CD4-positive, alpha-beta T cell treated with Interleukin-12 subunit alpha and Interleukin-12 subunit beta, for 1 hour (primary cell): Measurements from ENCODE around the gene SKIC2.
"Not testable (repeated sequence)": the region's sequence is repeated elsewhere in the genome, so short reads cannot be mapped to it uniquely, and the experiment has no call there.

Source experiments
- DNase-seq: peaks from one replicate; pipeline ENCODE4 v3.0.0-alpha.2; 2020

Gene SKIC2

DNA sequence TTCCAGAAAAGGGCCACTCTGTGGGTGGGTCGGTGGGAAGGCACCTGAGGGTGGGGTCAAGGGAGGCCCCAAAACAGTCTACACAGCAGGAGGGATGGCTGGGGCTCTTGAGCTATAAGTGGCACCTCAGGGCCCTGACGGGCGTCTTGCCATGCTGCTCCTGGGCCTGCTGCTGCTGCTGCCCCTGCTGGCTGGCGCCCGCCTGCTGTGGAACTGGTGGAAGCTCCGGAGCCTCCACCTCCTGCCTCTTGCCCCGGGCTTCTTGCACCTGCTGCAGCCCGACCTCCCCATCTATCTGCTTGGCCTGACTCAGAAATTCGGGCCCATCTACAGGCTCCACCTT lies 46.5 kb downstream of the SKIC2 start:
- not testable (repeated sequence) for DNase-seq

DNA sequence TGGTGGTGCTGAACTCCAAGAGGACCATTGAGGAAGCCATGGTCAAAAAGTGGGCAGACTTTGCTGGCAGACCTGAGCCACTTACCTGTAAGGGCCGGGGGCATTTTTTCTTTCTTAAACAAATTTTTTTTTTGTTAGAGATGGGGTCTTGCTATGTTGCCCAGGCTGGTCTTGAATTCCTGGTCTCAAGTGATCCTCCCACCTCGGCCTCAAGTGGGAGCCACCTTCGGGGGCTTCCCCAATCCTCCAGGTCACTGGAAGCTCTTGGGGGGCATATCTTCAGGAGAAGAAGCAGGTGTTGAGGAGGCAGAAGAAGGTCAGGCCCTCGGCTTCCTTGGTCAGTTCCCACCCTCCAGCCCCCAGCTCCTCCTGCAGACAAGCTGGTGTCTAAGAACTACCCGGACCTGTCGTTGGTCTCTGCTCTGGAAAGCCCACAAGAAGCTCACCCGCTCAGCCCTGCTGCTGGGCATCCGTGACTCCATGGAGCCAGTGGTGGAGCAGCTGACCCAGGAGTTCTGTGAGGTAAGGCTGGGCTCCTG lies 47.1 kb downstream of the SKIC2 start:
- DNase-seq: not testable (repeated sequence)

DNA sequence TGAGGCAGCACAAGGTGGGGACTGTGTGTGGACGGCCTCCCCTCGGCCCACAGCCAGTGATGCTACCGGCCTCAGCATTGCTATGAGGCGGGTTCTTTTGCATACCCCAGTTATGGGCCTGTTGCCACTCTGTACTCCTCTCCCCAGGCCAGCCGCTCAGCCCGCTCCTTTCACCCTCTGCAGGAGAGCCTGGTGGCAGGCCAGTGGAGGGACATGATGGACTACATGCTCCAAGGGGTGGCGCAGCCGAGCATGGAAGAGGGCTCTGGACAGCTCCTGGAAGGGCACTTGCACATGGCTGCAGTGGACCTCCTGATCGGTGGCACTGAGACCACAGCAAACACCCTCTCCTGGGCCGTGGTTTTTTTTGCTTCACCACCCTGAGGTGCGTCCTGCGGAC lies 48.1 kb downstream of the SKIC2 start:
- DNase-seq: not testable (repeated sequence)

DNA sequence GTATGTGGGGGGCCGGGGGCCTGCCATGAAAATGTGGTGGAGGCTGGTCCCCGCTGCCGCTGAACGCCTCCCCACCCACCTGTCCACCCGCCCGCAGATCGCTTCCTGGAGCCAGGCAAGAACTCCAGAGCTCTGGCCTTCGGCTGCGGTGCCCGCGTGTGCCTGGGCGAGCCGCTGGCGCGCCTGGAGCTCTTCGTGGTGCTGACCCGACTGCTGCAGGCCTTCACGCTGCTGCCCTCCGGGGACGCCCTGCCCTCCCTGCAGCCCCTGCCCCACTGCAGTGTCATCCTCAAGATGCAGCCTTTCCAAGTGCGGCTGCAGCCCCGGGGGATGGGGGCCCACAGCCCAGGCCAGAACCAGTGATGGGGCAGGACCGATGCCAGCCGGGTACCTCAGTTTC lies 49.1 kb downstream of the SKIC2 start:
- DNase-seq: not testable (repeated sequence)

DNA sequence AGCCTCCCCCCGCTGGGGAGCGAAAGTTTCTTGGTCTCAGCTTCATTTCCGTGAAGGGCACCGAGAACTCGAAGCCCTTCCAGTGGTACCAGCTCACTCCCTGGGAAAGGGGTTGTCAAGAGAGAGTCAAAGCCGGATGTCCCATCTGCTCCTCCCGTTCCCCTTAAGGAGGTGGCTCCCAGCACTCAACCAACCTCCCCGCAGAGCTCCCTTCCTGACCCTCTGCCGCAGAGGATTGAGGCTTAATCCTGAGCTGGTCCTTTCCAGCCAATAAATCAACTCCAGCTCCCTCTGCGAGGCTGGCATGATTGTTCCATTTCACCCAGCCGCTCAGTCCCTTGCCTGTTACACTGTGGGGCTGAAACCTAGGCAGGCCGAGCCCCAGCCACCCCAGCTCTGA lies 49.6 kb downstream of the SKIC2 start:
- DNase-seq: not testable (repeated sequence)

DNA sequence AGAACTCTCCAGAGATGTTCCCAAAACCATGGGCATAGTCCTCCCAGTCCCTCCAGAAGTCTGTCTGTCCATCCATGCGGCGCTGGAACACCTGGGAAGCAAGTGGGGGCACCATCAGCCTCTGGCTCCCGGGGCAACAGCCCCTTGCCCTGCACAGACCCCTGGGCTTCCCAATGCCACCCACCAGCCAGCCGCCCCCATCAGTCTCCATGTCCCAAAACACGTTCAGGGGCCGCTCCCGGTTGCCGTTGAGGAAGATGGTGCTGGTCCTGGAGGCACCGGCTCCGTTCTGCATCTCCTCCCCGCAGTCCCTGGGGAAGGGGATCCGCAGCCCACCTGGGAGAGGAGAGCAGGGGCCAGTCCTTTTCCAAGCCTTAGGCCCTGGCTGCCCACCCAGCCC lies 50.6 kb downstream of the SKIC2 start:
- DNase-seq: not testable (repeated sequence)

DNA sequence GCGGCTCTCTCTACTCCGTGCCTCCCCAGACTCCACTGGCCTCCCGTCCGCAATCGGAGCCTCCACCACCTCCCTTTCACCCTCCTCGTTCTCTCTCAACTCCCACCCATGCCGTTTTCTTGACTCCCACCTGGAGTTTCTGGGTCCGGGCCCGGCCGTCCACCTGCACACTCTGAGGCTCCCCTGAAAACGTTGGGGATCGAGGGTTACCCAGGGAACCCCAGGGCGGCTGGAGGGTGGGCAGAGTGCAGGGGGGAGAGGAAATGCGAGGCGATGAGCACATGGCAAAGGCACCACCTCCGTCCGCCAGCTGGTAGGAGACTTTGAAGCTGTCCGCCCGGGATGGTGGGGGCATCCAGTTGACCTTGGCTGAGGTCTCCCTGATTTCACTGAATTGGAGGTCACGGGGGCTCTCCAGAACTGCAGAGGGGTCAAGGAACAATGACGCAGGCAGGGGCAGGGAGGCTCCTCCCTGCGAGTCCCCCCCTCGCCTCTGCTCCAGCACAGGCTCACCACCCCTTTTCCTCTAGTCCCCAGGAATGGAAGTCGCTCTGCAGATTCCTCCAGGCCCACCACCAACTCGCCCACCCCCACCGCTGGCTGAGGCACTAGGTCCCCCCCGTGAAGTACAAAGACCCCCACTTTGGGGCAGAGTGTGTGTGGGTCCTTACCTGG lies 52.0 kb downstream of the SKIC2 start:
- DNase-seq: not testable (repeated sequence)

DNA sequence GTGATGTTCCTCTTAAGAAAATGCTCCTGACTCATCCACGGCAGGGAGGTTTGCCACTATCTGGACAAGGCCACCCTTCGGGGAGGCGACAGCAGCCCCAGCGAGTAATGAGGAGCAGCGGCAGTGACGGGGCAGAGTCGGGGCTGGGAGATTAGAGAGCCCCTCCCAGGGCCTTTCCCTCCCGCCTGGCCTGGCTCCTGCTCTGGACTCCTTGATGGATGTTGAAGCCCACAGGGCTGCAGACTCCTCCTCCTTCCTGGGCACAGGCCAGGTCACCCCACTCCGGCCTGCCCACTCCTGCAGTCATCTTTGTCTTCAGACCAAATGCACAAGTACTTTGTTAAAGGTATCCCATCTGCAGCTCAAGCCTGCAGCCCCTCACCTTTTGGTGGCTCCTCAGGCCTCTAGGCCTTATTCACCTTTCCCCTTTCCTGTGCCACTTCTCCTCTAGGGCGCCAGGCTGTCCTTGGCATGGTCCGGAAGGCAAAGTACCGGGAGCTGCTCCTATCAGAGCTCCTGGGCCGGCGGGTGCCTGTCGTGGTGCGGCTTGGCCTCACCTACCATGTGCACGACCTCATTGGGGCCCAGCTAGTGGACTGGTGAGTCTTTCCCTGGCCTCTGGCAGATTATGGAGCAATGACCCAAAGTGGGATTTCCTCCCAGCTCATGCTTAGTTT lies 54.1 kb downstream of the SKIC2 start:
- not testable (repeated sequence) for DNase-seq

DNA sequence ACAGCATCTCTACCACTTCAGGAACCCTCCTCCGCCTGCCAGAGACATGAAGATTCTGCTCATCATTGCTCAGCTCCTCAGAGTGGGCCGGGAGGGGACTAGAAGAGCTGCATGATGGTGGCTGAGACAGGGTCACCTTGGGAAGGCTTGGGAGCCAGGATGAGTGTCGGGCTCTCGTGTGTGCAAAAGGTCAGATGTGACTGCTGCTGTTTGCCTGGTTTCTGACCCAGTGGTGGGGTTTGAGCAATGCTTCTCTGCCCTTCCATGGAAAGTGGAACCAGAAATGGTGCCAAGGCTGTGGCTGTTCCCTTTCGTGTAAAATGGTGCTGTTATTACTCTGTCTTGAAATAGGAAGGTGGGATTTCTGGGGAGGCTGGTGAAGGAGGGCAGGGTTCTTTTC lies 54.8 kb downstream of the SKIC2 start:
- DNase-seq: not testable (repeated sequence)

DNA sequence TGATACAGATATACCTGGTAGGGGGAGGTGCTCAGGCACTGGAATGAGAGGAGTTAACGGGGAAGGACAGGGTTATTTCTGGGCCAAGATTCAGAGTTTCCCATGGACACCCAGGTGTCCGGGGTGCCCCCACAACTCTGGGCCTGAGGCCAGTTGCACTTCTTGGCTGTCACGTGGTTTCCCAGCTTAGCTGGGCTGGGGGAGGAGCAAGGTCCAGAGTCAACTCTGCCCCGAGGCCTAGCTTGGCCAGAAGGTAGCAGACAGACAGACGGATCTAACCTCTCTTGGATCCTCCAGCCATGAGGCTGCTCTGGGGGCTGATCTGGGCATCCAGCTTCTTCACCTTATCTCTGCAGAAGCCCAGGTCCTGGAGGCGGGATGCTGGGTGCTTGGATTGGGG lies 55.6 kb downstream of the SKIC2 start, which contains the start of gene C4B:
Gene C4B, plus strand, starts transcription at position 249 of the 400 bp plus-strand sequence. Its CDS starts 51 bp downstream, at position 300.
- DNase-seq: not testable (repeated sequence)
